GM23248 (cell line): Measurements from ENCODE around the gene FAT4.

Experiments used
- EZH2 ChIP-seq: fragments of 200-600 bp; sonication (generic); IDR thresholded peaks from 2 replicates; pipeline ENCODE4 v1.6.1; 2018; ENCODE audit warnings: antibody characterized with exemption, mild to moderate bottlenecking; ENCODE audit not compliant: insufficient read depth, poor library complexity, severe bottlenecking
- EZH2phosphoT487 ChIP-seq: fragments of 200-600 bp; sonication (generic); IDR thresholded peaks from 2 replicates; pipeline ENCODE4 v1.6.1; 2018; ENCODE audit warnings: antibody characterized with exemption, moderate library complexity, mild to moderate bottlenecking, low read depth; ENCODE audit not compliant: insufficient read depth

DNA sequence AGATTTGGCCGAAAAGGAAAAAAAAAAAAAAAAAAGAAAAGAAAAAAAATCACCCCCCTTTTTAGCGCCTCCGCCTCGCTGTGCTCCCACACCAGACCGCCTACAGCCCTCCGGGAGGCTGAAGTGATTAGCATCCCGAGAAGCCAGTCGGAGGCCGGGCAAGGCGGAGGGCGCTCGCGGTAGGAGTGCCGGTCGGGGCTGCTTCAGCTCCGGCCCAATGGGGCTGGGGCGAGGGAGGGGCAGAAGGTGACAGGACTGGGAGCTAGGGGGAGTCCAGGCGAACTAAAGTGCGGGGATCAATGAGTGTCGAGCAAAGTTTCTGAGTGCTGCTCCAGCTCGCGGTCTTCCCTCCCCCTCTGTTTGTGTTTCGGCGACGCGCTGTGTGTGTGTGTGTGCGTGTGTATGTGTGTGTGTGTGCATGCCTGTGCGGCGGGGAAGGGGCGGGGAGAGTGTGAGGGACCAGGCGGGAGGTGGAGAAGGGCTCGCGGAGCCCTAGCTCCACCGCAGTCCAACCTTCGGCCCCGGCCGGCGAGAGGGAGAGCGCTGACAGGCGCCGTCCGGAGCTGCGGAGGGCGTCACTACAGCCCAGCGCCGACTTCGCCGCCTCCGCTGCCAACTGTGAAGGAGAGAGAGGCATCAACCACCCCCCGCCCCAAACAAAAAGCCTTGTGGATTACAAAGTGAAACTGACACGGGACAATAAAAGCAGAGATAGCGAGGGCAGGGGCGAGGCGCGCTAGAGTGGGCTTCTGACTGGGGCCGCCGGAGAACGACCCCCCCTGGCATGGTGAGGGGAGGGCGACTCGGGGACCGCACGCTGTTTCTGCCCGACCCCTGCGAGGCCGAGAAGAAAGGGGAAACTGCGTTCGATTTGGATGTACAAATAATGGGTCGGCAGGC, at the start of gene FAT4:
- TF ChIP-seq EZH2: no peak
- no peak for TF ChIP-seq EZH2phosphoT487
